Spleen (tissue), 11 donors: ENCODE data around the gene HACD2. TPM values are rescaled to one million over a fixed set of nuclear protein-coding genes. Genes with fewer than 3 reads are reported as not detected.
A peak's percentile ranks its signal among the peaks of the same experiment; 100 is the strongest.

Source experiments
- DNase-seq: peaks from one replicate; pipeline ENCODE4 v3.0.0-alpha.2; 2020
- H3K27ac ChIP-seq, 8 donors: fragments of 200-600 bp; sonication (generic) in 7 of 8; 1 replicate in 4 of 8; 2 replicates in 4 of 8; pipeline versions ENCODE4 v1.5.0 to v1.8.0; 2016 to 2021; ENCODE audit warnings: inconsistent platforms in 4 of 8, mild to moderate bottlenecking in 4 of 8, moderate library complexity in 1 of 8
- H3K27me3 ChIP-seq, 7 donors: fragments of 200-600 bp; sonication (generic) in 6 of 7; replicated peaks in 1 of 7; 1 replicate in 4 of 7; 2 replicates in 3 of 7; pipeline versions ENCODE4 v1.5.0 to v1.8.0; 2016 to 2021; ENCODE audit warnings: inconsistent platforms in 3 of 7, mild to moderate bottlenecking in 1 of 7
- H3K36me3 ChIP-seq, 6 donors: fragments of 200-600 bp; sonication (generic) in 5 of 6; 1 replicate in 4 of 6; 2 replicates in 2 of 6; pipeline versions ENCODE4 v1.5.0 to v1.8.0; 2016 to 2021; ENCODE audit warnings: inconsistent platforms in 2 of 6
- H3K4me1 ChIP-seq, 6 donors: fragments of 200-600 bp; sonication (generic) in 5 of 6; 1 replicate in 3 of 6; 2 replicates in 3 of 6; pipeline versions ENCODE4 v1.5.0 to v1.8.0; 2016 to 2021; ENCODE audit warnings: inconsistent platforms in 3 of 6
- H3K4me3 ChIP-seq, 8 donors: fragments of 200-600 bp; sonication (generic) in 7 of 8; 1 replicate in 4 of 8; 2 replicates in 4 of 8; pipeline versions ENCODE4 v1.5.0 to v1.8.0; 2016 to 2021; ENCODE audit warnings: inconsistent platforms in 4 of 8, mild to moderate bottlenecking in 4 of 8, moderate library complexity in 2 of 8
- H3K9me3 ChIP-seq, 8 donors: fragments of 200-600 bp; sonication (generic) in 7 of 8; 1 replicate in 4 of 8; 2 replicates in 4 of 8; pipeline versions ENCODE4 v1.5.0 to v1.8.0; 2016 to 2021; ENCODE audit warnings: inconsistent platforms in 4 of 8
- CTCF ChIP-seq, 11 experiments: fragments of 200-600 bp in 7 of 11; fragments of 450-650 bp in 4 of 11; sonication (generic) in 4 of 11; IDR thresholded peaks in 8 of 11; conservative IDR thresholded peaks in 3 of 11; 1 replicate in 7 of 11; 2 replicates in 4 of 11; pipeline versions ENCODE4 v1.4.0 to v1.8.0; 2016 to 2021; ENCODE audit warnings: antibody characterized with exemption in 11 of 11, inconsistent platforms in 4 of 11, mild to moderate bottlenecking in 1 of 11
- POLR2A ChIP-seq, 3 donors: fragments of 450-650 bp; IDR thresholded peaks; one replicate each; pipeline ENCODE4 v1.5.1; 2017; ENCODE audit warnings: antibody characterized with exemption in 3 of 3, mild to moderate bottlenecking in 1 of 3
- POLR2AphosphoS5 ChIP-seq, 3 donors: sonication (generic); formaldehyde crosslinking; IDR thresholded peaks; one replicate each; pipeline ENCODE4 v1.5.1; 2017; ENCODE audit warnings: antibody characterized with exemption in 3 of 3
- WGBS, 5 donors: extraction: QIAGEN DNeasy Blood & Tissue Kit in 3 of 5; methylation state at CpG; one replicate each; pipeline versions ENCODE4 v1.1.5 to v1.1.7; 2013 to 2018; 5-methylcytosine and 5-hydroxymethylcytosine counted together
- intact Hi-C: fragments of 100-400 bp; cut with DNase I; formaldehyde crosslinking; loops from one replicate; pipeline ENCODE4 v1.15.0; 2023; ENCODE audit warnings: low total_unique reads
- polyA plus RNA-seq, 3 donors: library from polyadenylated mRNA; stranded (reverse); fragments of 200-250 nt; gene quantifications; one replicate each; pipeline ENCODE4 v1.2.1, GENCODE V29; 2013
- total RNA-seq, 7 donors: library from RNA; depleted of rRNA in 3 of 7; stranded (reverse); fragments of >200 nt in 3 of 7; fragmentation: NEBNext Ultra II Directional in 4 of 7; extraction: Animal tissue kit (Norgen Biotek cat#: 25700) in 4 of 7; gene quantifications; one replicate each; pipeline versions ENCODE4 v1.1.0 to v1.2.1, GENCODE V29; 2016 to 2021
- donor health status: healthy with polysubstance abuse.
- donor health status: DM: no; HTN: no; CAD: no; lungs with moderate emphysema.
- donor health status: DM: no; HTN: no; CAD: no.
- donor health status: Bipolar disorder and iron deficiency.
- donor health status: healthy.
- donor health status: DM: no; HTN: no; CAD: no.
- donor health status: DM: yes; HTN: yes; CAD: no.

The HACD2 gene
- total and polyA plus RNA-seq, 10 donors: 6.0 to 26.6 (median 18.9) TPM

- Histone ChIP-seq H3K4me3 (no peak overlapping the region), H3K4me1 (peaks cover 7 to 54% (median 38%) of the 10 kb centered on the region in 6 donors), H3K9me3 (no peaks in the 10 kb centered on the region), H3K27ac (no peak overlapping the region), H3K36me3 (peaks cover 0 to 9% (median 0%) of the 10 kb centered on the region in 6 donors), H3K27me3 (no peaks in the 10 kb centered on the region)
- no peak for TF ChIP-seq CTCF (IDR thresholded peaks at IDR 0.05 in 8 of 11, conservative IDR thresholded peaks at IDR 0.05 in 3 of 11)
- TF ChIP-seq POLR2AphosphoS5 (IDR thresholded peaks at IDR 0.05): no peak
- WGBS, 5 donors: 84 to 88% (median 86%) methylated on average over 4 of the region's 4 CpGs
- intact Hi-C loops: no loop called here
- no peak for DNase-seq
These were observed 65.9 kb downstream of the HACD2 start for GRCh38 chr3:123518892-123519485.

GRCh38 chr3:123511726-123512125 lies 73.1 kb downstream of the HACD2 start:
- no peak for DNase-seq
- intact Hi-C loops: no loop called here

GRCh38 chr3:123511084-123511483 lies 73.8 kb downstream of the HACD2 start:
- Histone ChIP-seq H3K27me3 (no peaks in the 10 kb centered on the region), H3K4me3 (no peak overlapping the region), H3K4me1 (no peaks in the 10 kb centered on the region), H3K36me3 (peaks cover 0 to 46% (median 2%) of the 10 kb centered on the region in 6 donors), H3K9me3 (no peaks in the 10 kb centered on the region), H3K27ac (no peak overlapping the region)
- no peak for DNase-seq
- no peak for TF ChIP-seq CTCF (IDR thresholded peaks at IDR 0.05 in 8 of 11, conservative IDR thresholded peaks at IDR 0.05 in 3 of 11)
- no peak for TF ChIP-seq POLR2A (IDR thresholded peaks at IDR 0.05)
- no peak for TF ChIP-seq POLR2AphosphoS5 (IDR thresholded peaks at IDR 0.05)
- intact Hi-C loops: no loop called here

More at GRCh38 chr3:123511726-123512125, 73.1 kb downstream of the HACD2 start:
- Histone ChIP-seq H3K36me3 (peaks cover 0 to 46% (median 2%) of the 10 kb centered on the region in 6 donors), H3K9me3 (no peaks in the 10 kb centered on the region), H3K27me3 (no peaks in the 10 kb centered on the region), H3K4me3 (no peak overlapping the region), H3K4me1 (no peaks in the 10 kb centered on the region), H3K27ac (no peak overlapping the region)
- TF ChIP-seq POLR2A (IDR thresholded peaks at IDR 0.05) (no peak), CTCF (IDR thresholded peaks at IDR 0.05 in 8 of 11, conservative IDR thresholded peaks at IDR 0.05 in 3 of 11) (no peak), POLR2AphosphoS5 (IDR thresholded peaks at IDR 0.05) (no peak)
- 80 to 95% (median 94%) methylated on average over 3 of the region's 3 CpGs for WGBS, 5 donors

GRCh38 chr3:123508178-123508577 lies 76.7 kb downstream of the HACD2 start:
- Histone ChIP-seq H3K27ac (peak overlapping the region in 1 of 8 donors; percentile 12), H3K9me3 (no peaks in the 10 kb centered on the region), H3K4me1 (no peaks in the 10 kb centered on the region), H3K27me3 (no peaks in the 10 kb centered on the region), H3K36me3 (peaks cover 0 to 43% (median 0%) of the 10 kb centered on the region in 6 donors), H3K4me3 (no peak overlapping the region)
- 85 to 90% (median 88%) methylated on average over 6 of the region's 6 CpGs for whole genome bisulfite sequencing, 5 donors
- TF ChIP-seq CTCF (IDR thresholded peaks at IDR 0.05 in 8 of 11, conservative IDR thresholded peaks at IDR 0.05 in 3 of 11) (no peak), POLR2AphosphoS5 (IDR thresholded peaks at IDR 0.05) (no peak), POLR2A (IDR thresholded peaks at IDR 0.05) (no peak)
- DNase-seq: no peak
- intact Hi-C loops: no loop called here
